Esophagus squamous epithelium (tissue), 4 donors: ENCODE measurements around the gene CSMD2.

Experiments
- CTCF ChIP-seq, 6 experiments: fragments of 450-650 bp in 4 of 6; fragments of 200-600 bp in 2 of 6; sonication (generic) in 2 of 6; IDR thresholded peaks; one replicate each; pipeline ENCODE4 v1.5.1; 2016 to 2019; ENCODE audit warnings: antibody characterized with exemption in 6 of 6, mild to moderate bottlenecking in 4 of 6, moderate library complexity in 4 of 6
- POLR2A ChIP-seq, 4 donors: fragments of 450-650 bp; IDR thresholded peaks; one replicate each; pipeline ENCODE4 v1.6.1; 2017; ENCODE audit warnings: antibody characterized with exemption in 4 of 4, mild to moderate bottlenecking in 4 of 4, moderate library complexity in 3 of 4

- TF ChIP-seq CTCF (IDR thresholded peaks at IDR 0.05) = no peak
- TF ChIP-seq POLR2A (IDR thresholded peaks at IDR 0.05) = no peak
These were observed 199.9 kb downstream of the CSMD2 start for GRCh38 chr1:33965086-33965485.
